ENCODE data around the gene KIF26B. TPM values are rescaled to one million over a fixed set of nuclear protein-coding genes. Genes with fewer than 3 reads are reported as not detected.
A peak's percentile ranks its signal among the peaks of the same experiment; 100 is the strongest.

Gene KIF26B
- polyA plus RNA-seq, 1 of the 3 experiments (the other 2 are of a cell fraction) = 2.6 TPM

GRCh38 chr1:245406426-245406825, 251.6 kb downstream of the KIF26B start:
- Histone ChIP-seq H3K9me3 (no peaks in the 10 kb centered on the region), H3K4me1 (ENCODE audit: control insufficient read depth in 1 of 2, insufficient read depth in 2 of 2, low read depth in 1 of 2, low read length in 1 of 2) (peaks cover 0 to 65% of the 10 kb centered on the region in 2 experiments; a peak in 2 of 4 replicates), H3K36me3 (replicated peaks in 1 of 2; ENCODE audit: control insufficient read depth in 1 of 2, insufficient read depth in 2 of 2, low read length in 1 of 2) (peaks cover 0 to 27% of the 10 kb centered on the region in 2 experiments), H3K27ac (ENCODE audit: low read depth in 2 of 2, low read length in 1 of 2) (peak overlapping the region in 1 of 2 experiments; percentile 93; a peak in 2 of 4 replicates), H3F3A (replicated peaks; ENCODE audit: insufficient read depth) (no peaks in the 10 kb centered on the region), H3K4me3 (ENCODE audit: low read depth in 2 of 2, low read length in 1 of 2) (no peak overlapping the region), H3K9ac (no peak overlapping the region), H2AFZ (ENCODE audit: low read depth) (no peak overlapping the region), H3K27me3 (ENCODE audit: insufficient read depth) (no peaks in the 10 kb centered on the region), H3K4me2 (no peak overlapping the region), H3K9me2 (no peaks in the 10 kb centered on the region), H4K20me1 (ENCODE audit: insufficient read depth) (no peaks in the 10 kb centered on the region), H3K79me2 (ENCODE audit: insufficient read depth) (no peaks in the 10 kb centered on the region)
- TF ChIP-seq, protein P1, sequence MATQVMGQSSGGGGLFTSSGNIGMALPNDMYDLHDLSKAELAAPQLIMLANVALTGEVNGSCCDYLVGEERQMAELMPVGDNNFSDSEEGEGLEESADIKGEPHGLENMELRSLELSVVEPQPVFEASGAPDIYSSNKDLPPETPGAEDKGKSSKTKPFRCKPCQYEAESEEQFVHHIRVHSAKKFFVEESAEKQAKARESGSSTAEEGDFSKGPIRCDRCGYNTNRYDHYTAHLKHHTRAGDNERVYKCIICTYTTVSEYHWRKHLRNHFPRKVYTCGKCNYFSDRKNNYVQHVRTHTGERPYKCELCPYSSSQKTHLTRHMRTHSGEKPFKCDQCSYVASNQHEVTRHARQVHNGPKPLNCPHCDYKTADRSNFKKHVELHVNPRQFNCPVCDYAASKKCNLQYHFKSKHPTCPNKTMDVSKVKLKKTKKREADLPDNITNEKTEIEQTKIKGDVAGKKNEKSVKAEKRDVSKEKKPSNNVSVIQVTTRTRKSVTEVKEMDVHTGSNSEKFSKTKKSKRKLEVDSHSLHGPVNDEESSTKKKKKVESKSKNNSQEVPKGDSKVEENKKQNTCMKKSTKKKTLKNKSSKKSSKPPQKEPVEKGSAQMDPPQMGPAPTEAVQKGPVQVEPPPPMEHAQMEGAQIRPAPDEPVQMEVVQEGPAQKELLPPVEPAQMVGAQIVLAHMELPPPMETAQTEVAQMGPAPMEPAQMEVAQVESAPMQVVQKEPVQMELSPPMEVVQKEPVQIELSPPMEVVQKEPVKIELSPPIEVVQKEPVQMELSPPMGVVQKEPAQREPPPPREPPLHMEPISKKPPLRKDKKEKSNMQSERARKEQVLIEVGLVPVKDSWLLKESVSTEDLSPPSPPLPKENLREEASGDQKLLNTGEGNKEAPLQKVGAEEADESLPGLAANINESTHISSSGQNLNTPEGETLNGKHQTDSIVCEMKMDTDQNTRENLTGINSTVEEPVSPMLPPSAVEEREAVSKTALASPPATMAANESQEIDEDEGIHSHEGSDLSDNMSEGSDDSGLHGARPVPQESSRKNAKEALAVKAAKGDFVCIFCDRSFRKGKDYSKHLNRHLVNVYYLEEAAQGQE (IDR thresholded peaks at IDR 0.05; ENCODE audit: low read depth, low read length) = no peak
- TF ChIP-seq MEF2A (IDR thresholded peaks at IDR 0.05; ENCODE audit: borderline replicate concordance, low read depth) (no peak), RCOR1 (IDR thresholded peaks at IDR 0.05; ENCODE audit: low read length) (peak; percentile 29; the same call in 1 of the 2 replicates), FOXJ3 (CRISPR knock-in tag; IDR thresholded peaks at IDR 0.05) (peak; percentile 54; the same call in 1 of the 2 replicates), EP300 (IDR thresholded peaks at IDR 0.05; ENCODE audit: borderline replicate concordance in 1 of 2, low read depth in 1 of 2, low read length in 1 of 2) (peak in 1 of 2 experiments; percentile 83; a peak in 2 of 4 replicates), CHD2 (IDR thresholded peaks at IDR 0.05; ENCODE audit: low read length, partially characterized antibody) (peak; percentile 82)
- 82% methylated on average over 2 of the region's 2 CpGs for WGBS (ENCODE audit: low lambda C conversion rate)
- POLR2A ChIA-PET = no interaction called here
- CTCF ChIA-PET = interaction anchor here (1.2 kb wide), 1 partner anchor 24 kb away, joined by 3 read pairs; no protein-coding TSS in a partner anchor
- peak; percentile 61 for DNase-seq

- DNase-seq = no peak
- POLR2A ChIA-PET = no interaction called here
These were observed 253.2 kb downstream of the KIF26B start for GRCh38 chr1:245407983-245408382.

More at GRCh38 chr1:245407983-245408382, 253.2 kb downstream of the KIF26B start:
- Histone ChIP-seq H3K36me3 (replicated peaks in 1 of 2; ENCODE audit: control insufficient read depth in 1 of 2, insufficient read depth in 2 of 2, low read length in 1 of 2) (peaks cover 0 to 42% of the 10 kb centered on the region in 2 experiments), H3K27me3 (ENCODE audit: insufficient read depth) (no peaks in the 10 kb centered on the region), H2AFZ (ENCODE audit: low read depth) (no peak overlapping the region), H4K20me1 (ENCODE audit: insufficient read depth) (no peaks in the 10 kb centered on the region), H3F3A (replicated peaks; ENCODE audit: insufficient read depth) (no peaks in the 10 kb centered on the region), H3K79me2 (ENCODE audit: insufficient read depth) (no peaks in the 10 kb centered on the region), H3K27ac (ENCODE audit: low read depth in 2 of 2, low read length in 1 of 2) (peak overlapping the region in 1 of 2 experiments; percentile 66; a peak in 2 of 4 replicates), H3K4me1 (ENCODE audit: control insufficient read depth in 1 of 2, insufficient read depth in 2 of 2, low read depth in 1 of 2, low read length in 1 of 2) (peaks cover 0 to 65% of the 10 kb centered on the region in 2 experiments; a peak in 2 of 4 replicates), H3K4me2 (no peak overlapping the region), H3K9me2 (no peaks in the 10 kb centered on the region), H3K9ac (no peak overlapping the region), H3K9me3 (no peaks in the 10 kb centered on the region), H3K4me3 (ENCODE audit: low read depth in 2 of 2, low read length in 1 of 2) (no peak overlapping the region)
- WGBS (ENCODE audit: low lambda C conversion rate) = 74% methylated on average over 1 of the region's 2 CpGs
- CTCF ChIA-PET = interaction anchor here (0.6 kb wide), 1 partner anchor 251 kb away, joined by 4 read pairs; no protein-coding TSS in a partner anchor
- TF ChIP-seq ZBTB33 (IDR thresholded peaks at IDR 0.05; ENCODE audit: borderline replicate concordance, low read depth) (no peak), FOXM1 (IDR thresholded peaks at IDR 0.05; ENCODE audit: low read depth) (no peak), YY1 (IDR thresholded peaks at IDR 0.05; ENCODE audit: low read depth) (no peak), TAF1 (IDR thresholded peaks at IDR 0.05; ENCODE audit: borderline replicate concordance, low read depth, low read length) (no peak)

Data from SK-N-SH (cell line).